Body of pancreas (tissue), 4 donors: Measurements from ENCODE around the gene THBD. TPM values are rescaled to one million over a fixed set of nuclear protein-coding genes. Genes with fewer than 3 reads are reported as not detected.

Experiments
- ATAC-seq: fragments of 150-250 bp; one replicate; pipeline ENCODE4 v1.9.1; 2016
- DNase-seq, 4 donors: peaks; one replicate each; pipeline ENCODE4 v3.0.0-alpha.2; 2019
- H3K27ac ChIP-seq, 4 donors: fragments of 200-600 bp; sonication (generic); 1 replicate in 3 of 4; 2 replicates in 1 of 4; pipeline versions ENCODE4 v1.5.1 to v1.6.1; 2016 to 2019; ENCODE audit warnings: mild to moderate bottlenecking in 1 of 4, mixed read lengths in 1 of 4, moderate library complexity in 1 of 4
- H3K27me3 ChIP-seq, 2 donors: fragments of 200-600 bp; sonication (generic); one replicate each; pipeline ENCODE4 v1.6.0; 2016; ENCODE audit warnings: mild to moderate bottlenecking in 1 of 2
- H3K36me3 ChIP-seq, 2 donors: fragments of 200-600 bp; sonication (generic); replicated peaks in 1 of 2; 2 replicates each; pipeline ENCODE4 v1.5.1; 2016; ENCODE audit warnings: low read depth in 2 of 2; ENCODE audit not compliant: insufficient read depth in 1 of 2
- H3K4me1 ChIP-seq: fragments of 200-600 bp; sonication (generic); one replicate; pipeline ENCODE4 v1.6.0; 2016
- H3K4me3 ChIP-seq, 2 donors: fragments of 200-600 bp; sonication (generic); 1 replicate in 1 of 2; 2 replicates in 1 of 2; pipeline ENCODE4 v1.5.1; 2016 to 2019
- H3K9me3 ChIP-seq, 3 donors: fragments of 200-600 bp; sonication (generic); 1 replicate in 2 of 3; 2 replicates in 1 of 3; pipeline ENCODE4 v1.5.1; 2016
- POLR2A ChIP-seq, 3 donors: fragments of 450-650 bp; IDR thresholded peaks; one replicate each; pipeline ENCODE4 v1.6.1; 2016; ENCODE audit warnings: antibody characterized with exemption in 3 of 3, mild to moderate bottlenecking in 2 of 3
- WGBS, 2 donors: methylation state at CpG; one replicate each; pipeline ENCODE4 v1.1.5; 2017; 5-methylcytosine and 5-hydroxymethylcytosine counted together
- intact Hi-C: fragments of 100-400 bp; cut with DNase I; formaldehyde crosslinking; loops from one replicate; pipeline ENCODE4 v1.15.1; 2023
- total RNA-seq, 2 donors: library from RNA; depleted of rRNA; stranded (reverse); fragments of >200 nt; gene quantifications; one replicate each; pipeline ENCODE4 v1.1.0, GENCODE V29; 2016
- TF ChIP-seq, protein P1 (sequence below), 7 experiments: fragments of 450-650 bp in 4 of 7; fragments of 200-600 bp in 3 of 7; sonication (generic) in 3 of 7; IDR thresholded peaks; one replicate each; pipeline ENCODE4 v1.5.1; 2016 to 2019; ENCODE audit warnings: antibody characterized with exemption in 7 of 7

Gene THBD
- total RNA-seq, 2 donors from 2014 or later: 14.3 to 44.2 TPM

GRCh38 chr20:23022849-23023248, 26.6 kb downstream of the THBD start:
- no peak overlapping the region for H3K27ac ChIP-seq
- intact Hi-C loops: no loop called here
- no peaks in the 10 kb centered on the region for H3K4me1 ChIP-seq
- no peak overlapping the region for H3K4me3 ChIP-seq
- no peaks in the 10 kb centered on the region for H3K27me3 ChIP-seq
- WGBS, 2 donors: 44 to 45% methylated on average over 4 of the region's 4 CpGs
- TF ChIP-seq, protein P1, sequence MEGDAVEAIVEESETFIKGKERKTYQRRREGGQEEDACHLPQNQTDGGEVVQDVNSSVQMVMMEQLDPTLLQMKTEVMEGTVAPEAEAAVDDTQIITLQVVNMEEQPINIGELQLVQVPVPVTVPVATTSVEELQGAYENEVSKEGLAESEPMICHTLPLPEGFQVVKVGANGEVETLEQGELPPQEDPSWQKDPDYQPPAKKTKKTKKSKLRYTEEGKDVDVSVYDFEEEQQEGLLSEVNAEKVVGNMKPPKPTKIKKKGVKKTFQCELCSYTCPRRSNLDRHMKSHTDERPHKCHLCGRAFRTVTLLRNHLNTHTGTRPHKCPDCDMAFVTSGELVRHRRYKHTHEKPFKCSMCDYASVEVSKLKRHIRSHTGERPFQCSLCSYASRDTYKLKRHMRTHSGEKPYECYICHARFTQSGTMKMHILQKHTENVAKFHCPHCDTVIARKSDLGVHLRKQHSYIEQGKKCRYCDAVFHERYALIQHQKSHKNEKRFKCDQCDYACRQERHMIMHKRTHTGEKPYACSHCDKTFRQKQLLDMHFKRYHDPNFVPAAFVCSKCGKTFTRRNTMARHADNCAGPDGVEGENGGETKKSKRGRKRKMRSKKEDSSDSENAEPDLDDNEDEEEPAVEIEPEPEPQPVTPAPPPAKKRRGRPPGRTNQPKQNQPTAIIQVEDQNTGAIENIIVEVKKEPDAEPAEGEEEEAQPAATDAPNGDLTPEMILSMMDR (IDR thresholded peaks at IDR 0.05): no peak
- TF ChIP-seq POLR2A (IDR thresholded peaks at IDR 0.05): no peak
- ATAC-seq: no peak
- no peak for DNase-seq
- H3K9me3 ChIP-seq: no peaks in the 10 kb centered on the region
- no peaks in the 10 kb centered on the region for H3K36me3 ChIP-seq

DNA sequence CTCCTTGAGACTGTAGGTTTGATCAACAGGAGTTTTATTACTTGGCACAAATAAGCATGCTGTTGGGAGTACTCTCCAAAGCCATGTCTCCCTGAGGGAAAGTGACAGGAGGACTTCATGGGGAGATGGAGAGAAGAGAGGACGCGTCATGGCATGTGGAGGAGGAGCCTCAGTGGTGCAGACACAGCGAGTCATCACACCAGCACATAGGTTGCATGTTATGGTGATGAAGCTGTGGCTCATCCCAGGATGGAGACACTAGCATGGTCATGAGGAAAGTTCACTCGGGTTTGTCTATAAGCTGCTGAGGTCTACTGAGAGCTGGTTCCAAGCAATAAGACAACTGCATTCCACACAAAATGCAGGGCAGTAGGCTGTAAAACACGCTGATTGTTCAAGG, 27.5 kb downstream of the THBD start:
- no peak for DNase-seq
- intact Hi-C loops: no loop called here
- WGBS, 2 donors: 89 to 92% methylated on average over 5 of the region's 5 CpGs

DNA sequence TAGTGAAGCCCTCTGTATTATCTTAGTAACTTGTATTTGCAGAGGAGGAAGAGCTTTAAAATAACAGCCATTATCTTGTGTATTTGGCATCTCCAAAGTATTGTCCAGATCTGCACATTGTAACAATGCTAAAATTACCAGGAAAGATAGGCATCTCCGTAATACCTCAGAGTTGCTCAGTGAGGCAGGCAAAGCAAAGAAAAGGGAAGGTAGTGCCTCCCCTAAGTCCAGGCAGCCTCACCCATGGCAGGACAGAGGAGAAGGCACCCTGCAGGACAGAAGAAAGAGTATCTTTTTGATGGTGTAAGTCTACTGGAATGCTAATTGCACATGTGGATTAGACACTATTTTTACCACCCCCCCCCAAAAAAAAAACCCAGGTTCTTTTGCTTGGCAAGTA, 27.9 kb downstream of the THBD start:
- Histone ChIP-seq H3K27me3 (no peaks in the 10 kb centered on the region), H3K9me3 (no peaks in the 10 kb centered on the region), H3K4me3 (no peak overlapping the region), H3K27ac (no peak overlapping the region), H3K4me1 (no peaks in the 10 kb centered on the region), H3K36me3 (no peaks in the 10 kb centered on the region)
- WGBS, 2 donors: 50 to 89% methylated on average over 1 of the region's 1 CpG
- TF ChIP-seq POLR2A (IDR thresholded peaks at IDR 0.05): no peak
- TF ChIP-seq, protein P1 (IDR thresholded peaks at IDR 0.05): no peak
- intact Hi-C loops: no loop called here
- no peak for DNase-seq
- no peak for ATAC-seq

More for the DNA sequence above, 27.5 kb downstream of the THBD start:
- Histone ChIP-seq H3K27me3 (no peaks in the 10 kb centered on the region), H3K9me3 (no peaks in the 10 kb centered on the region), H3K36me3 (no peaks in the 10 kb centered on the region), H3K4me3 (no peak overlapping the region), H3K27ac (no peak overlapping the region), H3K4me1 (no peaks in the 10 kb centered on the region)
- ATAC-seq: no peak
- TF ChIP-seq, protein P1 (IDR thresholded peaks at IDR 0.05): no peak
- TF ChIP-seq POLR2A (IDR thresholded peaks at IDR 0.05): no peak

DNA sequence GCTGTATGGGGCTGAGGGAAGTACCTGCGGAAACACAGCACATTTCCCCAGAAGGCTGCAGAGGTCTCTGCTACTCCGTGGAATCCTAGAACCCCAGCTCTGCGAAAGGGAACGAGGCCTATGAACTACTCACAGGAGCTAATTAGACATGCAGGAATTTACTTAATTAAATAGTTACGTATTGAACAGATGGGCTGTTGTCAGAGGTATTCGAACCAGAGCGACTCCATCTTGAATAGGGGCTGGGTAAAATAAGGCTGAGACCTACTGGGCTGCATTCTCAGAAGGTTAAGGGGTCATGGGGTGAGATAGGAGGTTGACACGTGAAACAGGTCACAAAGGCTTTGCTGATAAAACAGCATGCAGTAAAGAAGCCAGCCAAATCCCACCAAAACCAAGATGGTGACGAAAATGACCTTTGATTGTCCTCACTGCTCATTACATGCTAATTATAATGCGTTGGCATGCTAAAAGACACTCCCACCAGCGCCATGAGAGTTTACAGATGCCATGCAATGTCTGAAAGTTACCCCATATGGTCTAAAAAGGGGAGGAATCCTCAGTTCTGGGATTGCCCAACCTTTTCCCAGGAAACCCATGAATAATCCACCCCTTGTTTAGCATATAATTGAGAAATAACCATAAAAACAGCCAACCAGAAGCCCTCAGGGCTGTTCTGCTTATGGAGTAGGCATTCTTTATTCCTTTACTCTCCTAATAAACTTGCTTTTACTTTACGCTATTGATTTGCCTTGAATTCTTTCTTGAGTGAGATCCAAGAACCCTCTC, 29.0 kb downstream of the THBD start:
- no peaks in the 10 kb centered on the region for H3K36me3 ChIP-seq
- H3K27ac ChIP-seq: no peak overlapping the region
- H3K4me3 ChIP-seq: no peak overlapping the region
- no peaks in the 10 kb centered on the region for H3K9me3 ChIP-seq
- no peak for ATAC-seq
- H3K4me1 ChIP-seq: no peaks in the 10 kb centered on the region
- DNase-seq: no peak
- TF ChIP-seq, protein P1 (IDR thresholded peaks at IDR 0.05): no peak
- TF ChIP-seq POLR2A (IDR thresholded peaks at IDR 0.05): no peak
- H3K27me3 ChIP-seq: no peaks in the 10 kb centered on the region
- 65 to 75% methylated on average over 12 of the region's 12 CpGs for WGBS, 2 donors
- intact Hi-C loops: no loop called here

GRCh38 chr20:23019403-23019802, 30.1 kb downstream of the THBD start:
- Histone ChIP-seq H3K36me3 (no peaks in the 10 kb centered on the region), H3K4me3 (no peak overlapping the region), H3K9me3 (no peaks in the 10 kb centered on the region), H3K27ac (no peak overlapping the region), H3K4me1 (no peaks in the 10 kb centered on the region), H3K27me3 (no peaks in the 10 kb centered on the region)
- 52% methylated on average over 6 to 7 of the region's 7 CpGs for WGBS, 2 donors
- ATAC-seq (no peak), DNase-seq (no peak)
- TF ChIP-seq, protein P1 (IDR thresholded peaks at IDR 0.05): no peak
- no peak for TF ChIP-seq POLR2A (IDR thresholded peaks at IDR 0.05)
- intact Hi-C loops: no loop called here
